Hematopoietic multipotent progenitor cell (in vitro differentiated cells): ENCODE results near the gene SRGAP1. TPM values are rescaled to one million over a fixed set of nuclear protein-coding genes. Genes with fewer than 3 reads are reported as not detected.
"Not testable (repeated sequence)": the region's sequence is repeated elsewhere in the genome, so short reads cannot be mapped to it uniquely, and the experiment has no call there.

Source experiments
- DNase-seq, 3 donors: peaks; one replicate each; pipeline ENCODE4 v3.0.0-alpha.2; 2011 to 2015; ENCODE audit warnings: low read depth in 2 of 3, low spot score in 2 of 3
- total RNA-seq: library from RNA; depleted of rRNA; stranded (reverse); fragments of >200 nt; gene quantifications from one replicate; pipeline ENCODE4 v1.2.3, GENCODE V29; 2012

Gene SRGAP1
- total RNA-seq, 1 donor: 0.27 TPM

DNA sequence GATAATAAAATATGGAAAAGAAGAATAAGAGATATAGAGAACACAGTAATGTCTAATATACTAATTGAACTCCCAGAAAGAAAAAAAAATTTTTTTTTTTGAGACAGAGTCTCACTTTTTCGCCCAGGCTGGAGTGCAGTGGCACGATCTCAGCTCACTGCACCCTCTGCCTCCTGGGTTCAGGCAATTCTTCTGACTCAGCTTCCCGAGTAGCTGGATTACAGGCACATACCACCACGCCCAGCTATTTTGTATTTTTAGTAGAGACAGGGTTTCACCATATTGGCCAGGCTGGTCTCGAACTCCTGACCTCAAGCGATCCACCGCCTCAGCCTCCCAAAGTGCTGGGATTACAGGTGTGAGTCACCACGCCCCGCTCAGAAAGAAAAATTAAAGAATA is 232.1 kb downstream of the SRGAP1 start:
- not testable (repeated sequence) for DNase-seq

DNA sequence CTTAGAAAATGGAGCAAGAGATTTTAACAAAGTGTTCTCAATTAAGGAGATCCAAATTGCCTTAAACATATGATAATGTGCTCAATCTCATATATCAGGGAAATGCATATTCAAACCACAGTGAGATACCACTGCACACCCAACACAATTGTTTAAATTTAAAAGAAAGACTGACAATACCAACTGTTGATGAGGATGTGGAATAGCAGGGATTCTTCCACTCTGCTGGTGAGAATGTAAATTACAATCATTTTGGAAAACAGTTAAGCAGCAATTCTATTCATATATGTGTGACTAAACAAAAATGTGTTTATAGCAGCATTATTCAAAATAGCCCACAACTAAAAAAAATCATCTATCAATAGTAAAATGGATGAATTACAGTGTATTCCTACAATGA is 233.4 kb downstream of the SRGAP1 start:
- DNase-seq: no peak

DNA sequence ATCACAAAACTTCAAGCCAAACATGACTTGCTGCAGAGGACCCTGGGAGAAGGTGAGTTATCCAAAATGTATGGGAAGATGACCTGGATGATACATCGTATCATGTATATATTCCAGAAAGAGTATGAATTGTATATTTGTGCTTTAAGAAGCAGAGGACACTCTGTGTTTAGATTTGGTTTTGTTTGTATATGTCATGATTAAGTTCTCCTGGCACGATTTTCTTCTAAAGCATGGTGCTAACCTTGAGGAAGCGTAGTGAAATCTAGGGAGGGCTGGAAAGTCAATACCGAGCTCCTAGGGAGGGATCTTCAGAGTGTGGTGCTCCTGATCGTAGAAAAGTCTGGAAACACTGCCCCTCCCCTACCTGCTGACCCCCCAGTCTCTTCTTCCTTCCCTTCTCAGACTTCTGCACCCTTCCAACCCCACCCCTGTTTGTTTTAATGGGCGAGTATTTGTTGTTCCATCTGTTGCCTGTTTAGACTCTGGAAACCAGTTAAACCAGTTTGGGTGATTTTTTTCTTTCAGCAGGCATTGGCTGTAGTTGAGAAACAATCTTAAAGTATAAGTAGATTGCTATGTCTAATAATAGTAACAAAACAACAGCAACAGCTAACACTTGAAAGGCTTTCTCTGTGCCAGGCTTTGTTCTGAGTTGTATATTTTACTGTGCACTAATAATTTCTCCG is 236.0 kb downstream of the SRGAP1 start:
- no peak for DNase-seq

DNA sequence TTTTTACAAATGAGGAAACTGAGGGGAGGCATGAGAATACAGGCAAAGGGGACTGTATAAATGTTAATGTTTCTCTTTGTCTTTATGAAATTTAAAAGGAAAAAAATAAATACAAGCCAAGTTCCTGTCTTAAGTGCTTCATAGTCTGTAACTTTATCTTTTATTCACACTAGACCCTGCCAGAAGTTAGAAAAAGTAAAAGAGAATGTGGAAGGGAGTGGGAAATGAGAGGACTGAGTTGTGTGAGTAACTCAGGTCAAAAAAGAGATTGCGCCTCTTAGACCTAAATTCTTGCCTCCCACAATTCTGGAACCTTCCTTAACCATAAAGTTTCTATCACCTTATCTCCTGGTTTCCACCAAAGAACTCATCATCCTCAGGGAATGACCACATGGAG is 236.5 kb downstream of the SRGAP1 start:
- DNase-seq: no peak

DNA sequence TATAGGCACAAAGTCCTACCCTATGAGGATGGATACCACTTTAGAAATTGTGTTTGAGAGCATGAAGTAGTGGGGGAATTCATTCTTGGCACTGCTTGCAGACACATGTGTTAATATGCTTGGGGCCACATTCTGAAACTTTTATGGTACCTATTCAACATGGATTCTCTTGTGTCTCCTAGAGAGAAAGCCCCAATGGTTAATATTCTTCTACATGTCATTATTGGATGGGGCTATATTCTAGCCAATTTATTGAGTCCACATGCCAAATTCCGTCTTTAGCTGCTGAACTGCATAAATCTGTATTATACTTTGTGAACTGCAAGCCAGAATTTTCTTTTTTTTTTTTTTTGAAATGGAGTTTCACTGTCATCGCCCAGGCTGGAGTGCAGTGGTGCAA is 237.6 kb downstream of the SRGAP1 start:
- DNase-seq: no peak

DNA sequence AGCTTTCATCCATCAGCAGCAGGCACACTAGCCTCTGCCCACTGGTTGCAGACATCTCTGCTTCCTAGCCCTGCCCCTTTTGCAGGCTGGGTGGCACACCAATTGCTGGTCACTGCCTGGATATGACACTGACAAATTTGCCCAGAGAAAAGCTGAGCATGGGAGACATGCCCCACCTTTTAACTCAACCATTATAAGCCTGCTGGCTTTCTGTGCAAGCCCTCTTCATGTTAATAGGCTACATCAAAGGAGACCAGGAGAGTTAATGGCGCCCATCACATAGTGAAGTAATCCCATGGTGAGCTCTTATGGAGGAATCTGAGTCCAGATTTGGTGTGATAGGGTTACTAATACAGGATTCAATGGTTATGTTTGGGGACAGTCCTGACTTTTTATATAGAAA is 238.4 kb downstream of the SRGAP1 start:
- DNase-seq: no peak

DNA sequence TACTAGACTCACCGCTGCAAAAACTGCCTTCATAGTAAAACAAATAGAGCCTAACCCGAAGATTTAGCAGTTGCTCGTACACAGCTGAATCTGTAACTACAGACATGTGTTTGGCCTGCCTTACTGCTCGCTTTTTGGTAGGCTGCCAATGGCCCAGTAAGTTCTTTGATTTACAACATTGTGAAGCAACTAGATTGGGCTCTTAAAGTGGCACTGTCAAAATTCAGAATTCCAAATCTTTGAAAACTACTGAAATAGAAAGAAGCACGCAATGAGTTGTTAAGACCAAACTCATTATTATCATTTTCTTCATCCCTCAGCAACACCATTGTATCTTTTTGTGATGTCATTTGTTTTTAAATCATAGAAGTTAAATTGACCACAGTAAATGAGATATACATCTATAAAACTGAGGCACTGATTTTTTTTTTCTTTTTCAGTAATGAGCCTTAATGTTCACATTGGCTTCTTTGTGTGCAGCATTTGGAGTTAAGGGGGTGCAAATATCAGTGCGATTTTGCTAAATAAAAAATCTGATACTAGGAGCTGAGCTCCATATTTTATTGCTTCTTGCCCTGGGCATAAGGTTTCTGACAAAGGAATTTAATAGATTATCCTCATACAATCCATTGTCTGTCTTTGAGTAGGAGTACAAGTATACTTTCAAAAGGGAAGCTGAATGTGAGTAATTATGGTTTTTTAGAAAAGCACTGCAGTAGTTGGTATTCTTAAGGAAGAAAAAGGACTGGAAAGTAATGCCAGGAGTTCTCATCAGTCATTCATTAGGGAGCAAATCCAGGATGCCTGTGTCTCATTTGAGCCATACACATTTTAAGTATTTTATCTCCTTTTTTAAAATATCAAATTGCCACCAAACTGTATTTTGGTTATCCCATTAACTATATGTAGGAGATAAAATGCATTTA is 239.0 kb downstream of the SRGAP1 start:
- DNase-seq: peak in 1 of 3 donors; percentile 3

DNA sequence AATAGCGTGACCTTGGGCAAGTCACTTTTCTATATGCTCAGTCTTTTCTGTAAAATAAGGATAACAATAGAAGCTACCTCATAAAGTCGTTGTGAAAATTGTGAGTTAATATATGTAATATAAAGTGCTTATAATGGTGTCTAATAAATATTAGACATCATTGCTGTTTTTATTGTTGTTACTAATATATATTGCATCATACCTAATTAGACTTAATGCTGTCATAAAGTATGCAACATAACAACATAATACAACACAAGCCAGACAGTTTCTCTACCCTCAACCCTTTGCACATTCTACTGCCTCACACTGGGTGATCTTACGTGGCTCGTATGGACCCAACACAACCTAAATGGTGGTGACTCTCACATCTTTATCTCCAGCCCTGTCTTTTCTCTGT is 240.7 kb downstream of the SRGAP1 start:
- no peak for DNase-seq

DNA sequence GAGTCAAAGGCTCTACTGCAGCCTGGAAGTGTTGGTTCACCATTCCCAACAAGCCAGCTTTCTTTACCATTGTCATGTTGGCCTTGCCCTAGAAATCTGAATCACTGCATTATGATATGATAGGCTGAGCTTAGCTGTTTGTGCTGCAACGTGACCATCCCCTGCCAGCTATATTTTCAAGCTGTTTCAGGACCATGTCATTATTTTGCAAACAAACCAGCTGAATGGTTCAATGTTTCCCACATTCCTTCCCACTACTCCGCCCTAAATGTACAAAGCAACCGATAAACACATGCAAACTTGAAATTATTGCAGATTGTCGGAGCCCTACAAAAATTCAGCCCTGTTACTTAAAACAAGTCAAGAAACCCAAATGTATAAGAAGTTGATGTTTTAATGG is 241.5 kb downstream of the SRGAP1 start:
- DNase-seq: no peak

DNA sequence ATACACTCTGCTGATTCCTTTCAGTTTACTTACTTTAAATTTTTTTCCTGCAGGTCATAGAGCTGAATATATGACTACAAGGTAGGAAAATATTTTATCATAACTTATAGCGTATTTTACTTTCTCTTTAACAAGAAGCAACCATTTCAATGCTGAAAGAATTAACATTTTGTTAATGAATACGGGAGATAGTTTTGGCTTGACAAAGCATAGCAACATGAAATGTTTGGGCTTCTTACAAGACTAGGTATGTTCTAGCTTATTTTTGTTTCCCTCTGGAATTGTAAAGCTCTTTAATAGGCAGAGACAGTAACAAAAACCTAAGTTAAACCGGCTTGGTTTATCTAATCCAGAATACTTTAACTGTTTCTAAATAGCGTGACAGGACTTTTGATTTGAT is 242.4 kb downstream of the SRGAP1 start:
- no peak for DNase-seq

DNA sequence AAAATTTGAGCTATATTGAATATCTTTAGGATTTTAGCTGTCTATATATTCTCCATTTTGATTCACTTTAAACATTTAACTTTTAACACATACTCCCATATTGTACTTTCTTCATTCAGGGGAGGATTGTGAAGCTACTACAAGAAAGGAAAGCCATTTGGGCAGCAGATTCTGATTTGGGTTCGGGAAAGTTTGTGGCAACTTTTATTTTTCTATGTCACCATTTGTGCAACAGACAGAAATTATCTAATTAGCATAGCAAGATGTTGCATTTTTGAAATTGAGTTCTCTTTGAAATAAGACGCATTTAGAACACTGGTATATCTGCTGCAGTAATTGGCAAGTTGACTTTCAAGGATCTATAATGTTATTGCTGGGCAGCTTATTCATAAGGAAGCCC is 243.3 kb downstream of the SRGAP1 start:
- no peak for DNase-seq

DNA sequence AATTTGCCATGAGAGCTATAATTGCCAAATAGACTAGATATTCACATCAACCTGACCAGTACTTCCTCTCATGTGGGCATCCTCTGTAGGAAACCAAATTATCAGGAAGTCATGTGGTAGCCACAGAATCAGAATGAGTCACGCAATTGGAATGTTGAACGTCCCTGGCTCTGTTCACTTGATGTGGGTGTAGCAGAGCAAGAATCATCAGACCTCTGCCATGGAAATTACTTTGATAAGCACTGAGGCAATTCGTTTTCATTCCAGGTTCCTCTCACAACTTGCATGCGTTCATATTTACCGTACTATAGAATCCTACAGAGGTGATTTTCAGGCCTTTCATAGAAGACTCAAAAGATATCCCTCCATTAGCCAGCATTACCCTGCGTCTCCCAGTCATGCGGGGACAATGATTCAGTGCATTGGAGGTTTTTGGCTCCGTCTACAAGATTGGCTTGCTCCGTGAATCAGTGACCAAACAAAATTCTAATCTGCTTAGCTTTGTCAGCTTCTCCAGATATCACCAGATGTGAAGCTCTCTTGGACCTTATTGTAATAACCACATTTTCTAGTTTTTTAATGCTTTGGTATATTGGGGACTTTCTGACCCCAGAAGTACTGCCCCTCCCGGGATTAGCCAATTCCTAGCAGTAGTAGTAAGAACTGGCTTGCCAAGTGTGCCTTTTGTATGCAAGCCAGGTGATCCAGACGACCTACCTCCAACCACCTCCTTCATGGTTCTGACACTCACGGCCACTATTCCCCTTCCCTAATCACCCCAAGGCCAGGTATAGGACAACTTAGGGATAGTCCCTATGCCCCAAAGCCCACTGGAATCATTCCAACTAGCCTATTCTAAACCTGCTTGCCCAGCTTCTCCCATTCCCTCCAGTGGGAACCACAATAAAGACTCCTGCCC is 244.2 kb downstream of the SRGAP1 start:
- peak in 2 of 3 donors; percentile 39 to 51 for DNase-seq

DNA sequence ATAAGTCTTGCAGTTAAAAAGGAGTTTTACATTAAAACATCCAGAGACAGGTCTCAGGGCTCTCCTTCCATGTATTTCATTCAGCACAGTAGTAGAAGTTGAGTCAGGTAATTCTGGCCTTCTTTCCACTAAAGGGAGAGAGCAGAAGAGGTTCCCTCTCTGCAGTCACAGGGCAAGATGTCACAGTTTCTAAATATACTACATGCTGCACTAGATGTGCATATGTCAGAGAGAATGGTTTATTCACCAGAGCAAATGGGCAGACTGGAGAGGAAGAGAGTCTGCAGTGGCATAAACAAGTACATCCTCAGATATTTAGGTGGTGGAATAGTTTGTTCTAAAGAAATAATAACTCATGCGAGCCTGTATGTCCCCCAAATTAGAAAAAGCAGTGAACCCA is 245.5 kb downstream of the SRGAP1 start:
- no peak for DNase-seq

DNA sequence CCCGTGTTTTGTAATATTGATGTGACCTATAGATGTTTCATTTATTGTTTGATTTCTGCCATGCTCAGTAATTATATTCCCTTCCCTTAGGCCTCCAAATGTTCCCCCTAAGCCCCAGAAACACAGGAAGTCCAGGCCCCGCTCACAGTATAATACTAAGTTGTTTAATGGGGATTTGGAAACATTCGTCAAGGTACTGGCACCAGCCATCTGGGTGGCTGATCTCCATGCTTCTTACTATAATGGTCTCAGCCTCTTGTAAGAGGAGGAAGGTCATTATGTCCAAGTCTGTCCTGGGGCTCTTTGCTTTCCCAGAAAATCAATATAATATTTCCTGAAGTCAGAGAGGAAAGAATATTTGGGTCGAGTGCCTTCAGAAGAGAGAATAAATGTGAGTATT is 246.7 kb downstream of the SRGAP1 start:
- DNase-seq: no peak

DNA sequence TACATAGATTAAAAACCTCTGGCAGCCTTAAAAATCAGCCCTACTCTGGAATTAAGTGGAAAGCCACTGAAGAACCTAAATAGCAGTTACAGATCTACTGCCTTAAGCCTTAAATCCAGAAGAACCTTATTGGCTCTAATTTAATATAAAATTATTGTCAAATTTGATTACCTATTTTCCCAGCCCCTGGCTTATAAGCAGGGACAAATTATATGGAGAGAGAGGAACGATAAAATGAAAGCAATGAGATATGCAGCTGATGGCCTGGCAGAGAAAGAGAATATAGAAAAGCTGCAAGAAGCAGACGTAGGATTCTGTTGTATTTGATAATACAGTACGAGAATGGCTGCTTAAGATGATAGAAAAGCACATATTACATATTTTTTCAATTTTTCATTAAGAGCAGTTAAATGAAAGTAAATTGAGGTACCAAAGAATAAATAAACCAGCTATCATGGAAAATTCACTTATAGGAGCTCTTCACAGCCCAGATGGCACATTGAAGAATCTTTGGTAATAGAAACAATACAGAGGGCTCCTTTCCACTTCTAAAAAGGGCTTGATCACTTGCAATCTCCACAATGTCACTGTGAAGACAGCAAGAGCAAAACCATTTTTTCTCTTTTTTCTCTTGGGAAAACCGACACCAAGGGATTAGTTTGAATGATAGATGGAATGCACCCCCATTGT is 248.2 kb downstream of the SRGAP1 start:
- DNase-seq: no peak

DNA sequence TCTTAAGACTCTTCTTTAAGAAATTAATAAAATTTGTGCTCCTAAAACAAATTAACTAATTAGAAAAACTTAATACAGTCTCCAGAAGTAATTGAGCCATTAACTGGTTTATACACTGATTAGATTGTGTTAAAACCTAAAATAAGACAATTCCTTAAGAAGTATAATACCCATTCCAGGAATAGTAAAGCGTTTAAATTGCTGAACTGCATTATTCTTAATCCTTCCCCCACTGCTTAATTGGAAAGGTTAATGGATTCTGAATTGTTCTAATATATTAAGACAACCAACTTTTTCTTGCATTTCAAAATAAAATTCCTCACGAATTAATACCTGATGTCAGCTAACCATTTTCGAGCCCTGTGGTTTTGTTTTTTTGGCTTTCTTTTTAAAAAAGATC is 249.2 kb downstream of the SRGAP1 start:
- DNase-seq: no peak

DNA sequence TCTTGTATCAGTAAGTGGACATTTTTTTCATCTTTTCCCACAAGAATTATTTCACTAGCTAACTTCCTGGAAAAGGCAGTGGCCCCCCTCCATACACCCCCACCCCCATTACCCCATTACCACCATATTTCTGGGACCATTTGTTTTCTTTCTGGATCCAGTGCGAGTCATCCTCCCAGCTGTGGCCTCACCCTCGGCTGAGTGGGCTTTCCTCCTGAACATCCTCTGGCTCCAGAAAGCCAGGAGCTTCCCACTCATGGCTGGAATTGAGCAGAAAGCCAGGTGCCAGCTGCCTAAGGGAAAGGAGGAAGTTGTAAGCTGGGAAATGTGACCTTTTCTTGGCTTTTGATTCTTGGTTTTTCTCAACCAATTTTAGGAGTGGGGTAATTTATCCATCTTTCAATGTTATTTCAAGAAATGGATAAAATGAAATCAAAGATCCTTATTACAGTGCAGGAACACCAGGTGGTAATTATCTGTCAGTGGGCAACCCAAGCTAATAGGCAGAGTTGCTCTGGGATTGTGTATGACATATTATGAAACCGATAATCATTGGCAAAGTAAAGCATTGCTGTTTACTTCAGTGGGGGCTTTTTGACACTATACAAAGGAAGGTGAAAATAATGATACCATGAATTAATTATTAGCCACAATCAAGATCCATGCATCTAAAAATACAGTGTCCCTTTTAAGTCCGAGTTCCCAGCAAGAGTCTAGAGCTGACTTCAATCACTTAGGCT is 253.0 kb downstream of the SRGAP1 start:
- DNase-seq: no peak

DNA sequence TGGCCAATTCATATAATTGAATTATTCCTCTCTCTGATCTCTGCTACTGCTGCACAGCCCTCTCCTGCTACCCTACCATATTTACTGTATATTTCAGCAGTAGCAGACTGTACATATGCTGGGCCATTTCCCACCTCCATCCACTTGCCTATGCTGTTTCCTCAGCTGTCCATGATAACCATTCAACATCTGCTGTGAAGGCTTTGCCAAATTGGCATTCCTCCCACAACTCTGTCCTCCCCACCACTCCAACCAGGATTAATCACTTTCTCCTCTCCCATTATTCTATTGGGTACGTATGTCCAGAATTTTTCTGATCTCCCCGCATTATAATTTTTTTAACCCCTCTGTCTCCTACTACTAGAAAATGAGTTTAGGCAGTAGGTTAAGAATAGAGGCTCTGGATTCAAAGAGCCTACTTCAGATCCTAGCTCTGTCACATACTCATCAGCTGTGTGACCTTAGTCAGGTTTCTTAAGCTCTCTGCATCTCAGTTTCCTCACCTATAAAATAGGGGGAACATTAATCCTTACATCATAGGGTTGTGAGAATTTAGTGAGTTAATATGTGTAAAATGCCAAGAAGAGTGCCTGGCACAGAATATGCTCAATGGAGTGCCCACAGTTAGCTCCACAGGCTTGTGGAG is 254.3 kb downstream of the SRGAP1 start:
- DNase-seq: no peak

DNA sequence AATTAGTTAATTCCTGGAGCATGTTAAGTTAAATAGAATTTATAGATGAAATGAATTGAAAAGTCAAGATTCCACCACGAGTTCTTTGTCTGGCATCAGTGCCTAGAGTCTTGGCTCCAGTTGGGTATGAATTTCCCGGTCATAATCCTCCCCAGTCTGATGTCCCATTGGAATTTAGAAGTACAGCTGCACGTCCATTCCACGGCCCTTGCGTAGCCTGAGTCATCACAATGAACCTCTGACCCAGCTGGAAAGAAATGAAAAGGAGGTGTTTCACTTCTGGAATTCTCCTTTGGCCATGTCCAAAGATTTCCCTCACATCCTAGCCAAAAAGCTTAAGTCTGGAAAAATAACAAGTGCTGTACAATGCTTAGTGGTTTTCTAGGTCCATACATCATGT is 254.9 kb downstream of the SRGAP1 start:
- no peak for DNase-seq
